Measurements from ENCODE around the gene TWIST2. TPM values are rescaled to one million over a fixed set of nuclear protein-coding genes. Genes with fewer than 3 reads are reported as not detected.

TWIST2 gene
- total and polyA plus RNA-seq, 10 of the 15 experiments (the other 5 are each of a cell fraction or from before 2014, with no cell fraction given): not detected

GRCh38 chr2:238955648-238956531 lies 108.0 kb downstream of the TWIST2 start:
- Histone ChIP-seq H3K27ac (ENCODE audit: control insufficient read depth, insufficient read depth) (no peak overlapping the region), H3K27me3 (replicated peaks in 1 of 2; ENCODE audit: control insufficient read depth in 2 of 2, insufficient read depth in 2 of 2, low read length in 1 of 2) (no peaks in the 10 kb centered on the region; a peak in 1 of 4 replicates), H3K4me2 (ENCODE audit: control insufficient read depth, insufficient read depth) (no peak overlapping the region), H3K79me2 (ENCODE audit: control insufficient read depth, insufficient read depth, low read length) (no peaks in the 10 kb centered on the region), H2AFZ (ENCODE audit: control insufficient read depth, low read depth, low read length) (no peak overlapping the region), H3K9ac (ENCODE audit: control insufficient read depth, insufficient read depth, low read length) (no peak overlapping the region), H3K4me1 (ENCODE audit: control insufficient read depth, insufficient read depth, low read length) (no peaks in the 10 kb centered on the region), H3K36me3 (ENCODE audit: control insufficient read depth in 2 of 2, insufficient read depth in 2 of 2, low read length in 1 of 2) (no peaks in the 10 kb centered on the region), H4K20me1 (ENCODE audit: control insufficient read depth, insufficient read depth) (no peaks in the 10 kb centered on the region), H3K9me3 (replicated peaks; ENCODE audit: control insufficient read depth, insufficient read depth, low read length) (no peaks in the 10 kb centered on the region; the same call in 2 of the 3 replicates), H3K4me3 (no peak overlapping the region)
- ChIA-PET RAD21 (ENCODE audit: unreplicated experiment) (no interaction called here), SMC1A (ENCODE audit: uncharacterized antibody, unreplicated experiment) (no interaction called here), CTCF (interaction anchor here (0.7 to 0.9 kb wide), 2 partner anchors 13 to 19 kb away, joined by 3 read pairs; no protein-coding TSS in a partner anchor), POLR2A (no interaction called here)
- TF ChIP-seq NRF1 (conservative IDR thresholded peaks at IDR 0.05; ENCODE audit: low read depth, low read length) (no peak), RFX5 (IDR thresholded peaks at IDR 0.05; ENCODE audit: low read depth, low read length) (no peak), MLLT1 (IDR thresholded peaks at IDR 0.05) (no peak), EZH2 (IDR thresholded peaks at IDR 0.05; ENCODE audit: borderline replicate concordance, control insufficient read depth, low read depth, low read length) (no peak), RB1 (IDR thresholded peaks at IDR 0.05; ENCODE audit: borderline replicate concordance) (no peak), HDGF (IDR thresholded peaks at IDR 0.05) (no peak), WRNIP1 (IDR thresholded peaks at IDR 0.05; ENCODE audit: borderline replicate concordance, low read depth, low read length) (no peak), ZNF217 (IDR thresholded peaks at IDR 0.05) (no peak), IRF4 (IDR thresholded peaks at IDR 0.05; ENCODE audit: low read depth, low read length) (no peak), CHD2 (IDR thresholded peaks at IDR 0.05; ENCODE audit: borderline replicate concordance, low read depth, low read length) (no peak)
- no peak for DNase-seq (ENCODE audit: low read depth, low spot score)
- in situ Hi-C loops (cut with MboI): no loop called here
- intact Hi-C loops (cut with micrococcal nuclease; ENCODE audit: unreplicated experiment): no loop called here
- no peak for ATAC-seq
- WGBS (ENCODE audit: insufficient coverage, insufficient replicate concordance, low lambda C conversion rate, missing lambda C conversion rate): 26% methylated on average over 10 of the region's 10 CpGs
- no TSS peak for BruUV-seq (replicated peaks)
- no peak for FAIRE-seq
